Measurements from ENCODE around the gene CNTN5. TPM values are rescaled to one million over a fixed set of nuclear protein-coding genes. Genes with fewer than 3 reads are reported as not detected.

CNTN5 gene
- total RNA-seq, 1 experiment from 2014 or later, result not detected

DNA sequence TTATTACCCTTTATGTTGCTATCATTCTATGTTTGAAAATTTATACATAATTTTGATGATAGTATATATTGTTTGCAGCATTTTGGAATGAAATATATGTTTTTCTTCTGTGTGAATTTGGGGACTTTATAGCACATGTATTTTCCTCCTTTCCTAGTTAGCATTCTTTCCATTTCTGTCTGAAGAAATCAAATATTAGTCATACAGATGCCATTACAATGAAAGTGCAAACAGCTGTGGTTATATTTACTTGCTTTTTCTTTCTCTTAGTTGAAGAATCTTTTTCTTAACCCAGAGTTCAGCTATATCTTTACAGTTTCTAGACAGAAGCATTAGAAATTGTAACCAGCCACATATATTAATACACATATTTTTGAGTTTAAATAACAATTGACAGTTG is 913.3 kb downstream of the CNTN5 start:
- H3K4me2 ChIP-seq (ENCODE audit: insufficient read depth, insufficient read length, low read length), result no peak overlapping the region
- H2BK15ac ChIP-seq (ENCODE audit: low read depth, low read length), result no peak overlapping the region
- no peak overlapping the region for H2BK20ac ChIP-seq (ENCODE audit: low read depth, low read length, poor library complexity, severe bottlenecking)
- no peaks in the 10 kb centered on the region for H3K79me1 ChIP-seq (ENCODE audit: insufficient read depth, low read depth, low read length, poor library complexity, severe bottlenecking)
- H3K56ac ChIP-seq (ENCODE audit: insufficient read length, low read depth, low read length), result no peak overlapping the region
- H4K91ac ChIP-seq (ENCODE audit: insufficient read length, low read depth, low read length), result no peak overlapping the region
- Mint-ChIP-seq H3K9me3 (peaks cover 11 to 12% of the 10 kb centered on the region in 2 experiments), H3K27ac (no peak overlapping the region), H3K4me1 (peaks cover 2 to 3% of the 10 kb centered on the region in 2 experiments), H3K36me3 (ENCODE audit: insufficient read depth in 1 of 3, low read depth in 3 of 3) (peaks cover 8 to 16% (median 13%) of the 10 kb centered on the region in 3 experiments), H3K4me3 (no peak overlapping the region), H3K27me3 (ENCODE audit: low read depth) (no peaks in the 10 kb centered on the region)
- no peak overlapping the region for H2BK12ac ChIP-seq (ENCODE audit: insufficient read length, low read depth, low read length)
- H3K18ac ChIP-seq (ENCODE audit: insufficient read length, low read depth, low read length), result no peak overlapping the region
- no peak overlapping the region for H2AK5ac ChIP-seq (ENCODE audit: insufficient read length, low read length)
- H4K5ac ChIP-seq (ENCODE audit: insufficient read length, low read depth, low read length), result no peak overlapping the region
- H3K79me2 ChIP-seq (ENCODE audit: insufficient read depth, low read length), result no peaks in the 10 kb centered on the region
- no peak overlapping the region for H4K8ac ChIP-seq (replicated peaks; ENCODE audit: insufficient read length, low read depth, low read length)
- no peak overlapping the region for H3K27ac ChIP-seq (ENCODE audit: insufficient read length, low read depth, low read length)
- no peak for DNase-seq
- no peaks in the 10 kb centered on the region for H3K9me3 ChIP-seq (ENCODE audit: control insufficient read depth, low read depth, low read length)
- TF ChIP-seq, protein P1, sequence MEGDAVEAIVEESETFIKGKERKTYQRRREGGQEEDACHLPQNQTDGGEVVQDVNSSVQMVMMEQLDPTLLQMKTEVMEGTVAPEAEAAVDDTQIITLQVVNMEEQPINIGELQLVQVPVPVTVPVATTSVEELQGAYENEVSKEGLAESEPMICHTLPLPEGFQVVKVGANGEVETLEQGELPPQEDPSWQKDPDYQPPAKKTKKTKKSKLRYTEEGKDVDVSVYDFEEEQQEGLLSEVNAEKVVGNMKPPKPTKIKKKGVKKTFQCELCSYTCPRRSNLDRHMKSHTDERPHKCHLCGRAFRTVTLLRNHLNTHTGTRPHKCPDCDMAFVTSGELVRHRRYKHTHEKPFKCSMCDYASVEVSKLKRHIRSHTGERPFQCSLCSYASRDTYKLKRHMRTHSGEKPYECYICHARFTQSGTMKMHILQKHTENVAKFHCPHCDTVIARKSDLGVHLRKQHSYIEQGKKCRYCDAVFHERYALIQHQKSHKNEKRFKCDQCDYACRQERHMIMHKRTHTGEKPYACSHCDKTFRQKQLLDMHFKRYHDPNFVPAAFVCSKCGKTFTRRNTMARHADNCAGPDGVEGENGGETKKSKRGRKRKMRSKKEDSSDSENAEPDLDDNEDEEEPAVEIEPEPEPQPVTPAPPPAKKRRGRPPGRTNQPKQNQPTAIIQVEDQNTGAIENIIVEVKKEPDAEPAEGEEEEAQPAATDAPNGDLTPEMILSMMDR (conservative IDR thresholded peaks at IDR 0.05), result no peak
- no peak overlapping the region for H2AFZ ChIP-seq (ENCODE audit: low read length)
- H3T11ph ChIP-seq (ENCODE audit: low read length), result no peak overlapping the region
- no peak overlapping the region for H3K9ac ChIP-seq (ENCODE audit: extremely low read depth, insufficient read length, low read length)
- no peak overlapping the region for H2BK120ac ChIP-seq (ENCODE audit: low read depth, low read length, poor library complexity, severe bottlenecking)
- H3K4ac ChIP-seq (ENCODE audit: low read depth, low read length), result no peak overlapping the region
- H3K23ac ChIP-seq (ENCODE audit: insufficient read length, low read depth, low read length), result no peak overlapping the region
- no peak overlapping the region for H2BK5ac ChIP-seq (ENCODE audit: insufficient read length, low read length)
- no peaks in the 10 kb centered on the region for H3K23me2 ChIP-seq (ENCODE audit: insufficient read length, low read depth, low read length, poor library complexity, severe bottlenecking)
- no peak overlapping the region for H3K14ac ChIP-seq (ENCODE audit: insufficient read depth, low read length)
- no peaks in the 10 kb centered on the region for H3K27me3 ChIP-seq (ENCODE audit: insufficient read depth, low read length)
- no peaks in the 10 kb centered on the region for H3K4me1 ChIP-seq (ENCODE audit: insufficient read depth, low read length)
- no peaks in the 10 kb centered on the region for H4K20me1 ChIP-seq (ENCODE audit: control insufficient read depth, insufficient read depth, insufficient read length)
